Vagina (tissue), 2 donors: ENCODE results near the gene MMP24OS.

Experiments used
- POLR2A ChIP-seq, 2 donors: fragments of 450-650 bp; IDR thresholded peaks; one replicate each; pipeline ENCODE4 v1.6.1; 2017; ENCODE audit warnings: antibody characterized with exemption in 2 of 2, mild to moderate bottlenecking in 2 of 2, moderate library complexity in 2 of 2
- POLR2AphosphoS5 ChIP-seq, 2 donors: sonication (generic); formaldehyde crosslinking; IDR thresholded peaks; one replicate each; pipeline ENCODE4 v1.9.0; 2017; ENCODE audit warnings: antibody characterized with exemption in 2 of 2, mild to moderate bottlenecking in 2 of 2, low read depth in 1 of 2; ENCODE audit not compliant: insufficient read depth in 1 of 2
- TF ChIP-seq, protein P1 (sequence below), 3 experiments: fragments of 450-650 bp in 2 of 3; fragments of 200-600 bp in 1 of 3; sonication (generic) in 1 of 3; IDR thresholded peaks; one replicate each; pipeline ENCODE4 v1.5.1; 2017 to 2019; ENCODE audit warnings: antibody characterized with exemption in 3 of 3, mild to moderate bottlenecking in 2 of 3, moderate library complexity in 2 of 3

GRCh38 chr20:35297740-35298139 lies 19.8 kb upstream of the MMP24OS start:
- TF ChIP-seq, protein P1, sequence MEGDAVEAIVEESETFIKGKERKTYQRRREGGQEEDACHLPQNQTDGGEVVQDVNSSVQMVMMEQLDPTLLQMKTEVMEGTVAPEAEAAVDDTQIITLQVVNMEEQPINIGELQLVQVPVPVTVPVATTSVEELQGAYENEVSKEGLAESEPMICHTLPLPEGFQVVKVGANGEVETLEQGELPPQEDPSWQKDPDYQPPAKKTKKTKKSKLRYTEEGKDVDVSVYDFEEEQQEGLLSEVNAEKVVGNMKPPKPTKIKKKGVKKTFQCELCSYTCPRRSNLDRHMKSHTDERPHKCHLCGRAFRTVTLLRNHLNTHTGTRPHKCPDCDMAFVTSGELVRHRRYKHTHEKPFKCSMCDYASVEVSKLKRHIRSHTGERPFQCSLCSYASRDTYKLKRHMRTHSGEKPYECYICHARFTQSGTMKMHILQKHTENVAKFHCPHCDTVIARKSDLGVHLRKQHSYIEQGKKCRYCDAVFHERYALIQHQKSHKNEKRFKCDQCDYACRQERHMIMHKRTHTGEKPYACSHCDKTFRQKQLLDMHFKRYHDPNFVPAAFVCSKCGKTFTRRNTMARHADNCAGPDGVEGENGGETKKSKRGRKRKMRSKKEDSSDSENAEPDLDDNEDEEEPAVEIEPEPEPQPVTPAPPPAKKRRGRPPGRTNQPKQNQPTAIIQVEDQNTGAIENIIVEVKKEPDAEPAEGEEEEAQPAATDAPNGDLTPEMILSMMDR (IDR thresholded peaks at IDR 0.05): no peak
- TF ChIP-seq POLR2AphosphoS5 (IDR thresholded peaks at IDR 0.05; ENCODE audit: insufficient read depth in 1 of 2, low read depth in 1 of 2) (no peak), POLR2A (IDR thresholded peaks at IDR 0.05) (no peak)
